ENCODE data around the gene LONP2.

- TF ChIP-seq, protein P1, sequence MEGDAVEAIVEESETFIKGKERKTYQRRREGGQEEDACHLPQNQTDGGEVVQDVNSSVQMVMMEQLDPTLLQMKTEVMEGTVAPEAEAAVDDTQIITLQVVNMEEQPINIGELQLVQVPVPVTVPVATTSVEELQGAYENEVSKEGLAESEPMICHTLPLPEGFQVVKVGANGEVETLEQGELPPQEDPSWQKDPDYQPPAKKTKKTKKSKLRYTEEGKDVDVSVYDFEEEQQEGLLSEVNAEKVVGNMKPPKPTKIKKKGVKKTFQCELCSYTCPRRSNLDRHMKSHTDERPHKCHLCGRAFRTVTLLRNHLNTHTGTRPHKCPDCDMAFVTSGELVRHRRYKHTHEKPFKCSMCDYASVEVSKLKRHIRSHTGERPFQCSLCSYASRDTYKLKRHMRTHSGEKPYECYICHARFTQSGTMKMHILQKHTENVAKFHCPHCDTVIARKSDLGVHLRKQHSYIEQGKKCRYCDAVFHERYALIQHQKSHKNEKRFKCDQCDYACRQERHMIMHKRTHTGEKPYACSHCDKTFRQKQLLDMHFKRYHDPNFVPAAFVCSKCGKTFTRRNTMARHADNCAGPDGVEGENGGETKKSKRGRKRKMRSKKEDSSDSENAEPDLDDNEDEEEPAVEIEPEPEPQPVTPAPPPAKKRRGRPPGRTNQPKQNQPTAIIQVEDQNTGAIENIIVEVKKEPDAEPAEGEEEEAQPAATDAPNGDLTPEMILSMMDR (IDR thresholded peaks at IDR 0.05), result no peak
- no peak for TF ChIP-seq RFX5 (IDR thresholded peaks at IDR 0.05)
- TF ChIP-seq RAD21 (conservative IDR thresholded peaks at IDR 0.05 in 1 of 2, IDR thresholded peaks at IDR 0.05 in 1 of 2), result no peak
- no peak for TF ChIP-seq HOXA7 (CRISPR knock-in tag; IDR thresholded peaks at IDR 0.05)
- no peak for TF ChIP-seq HES2 (IDR thresholded peaks at IDR 0.05)
- no peak for TF ChIP-seq EP300 (IDR thresholded peaks at IDR 0.05)
Measured at GRCh38 chr16:48354877-48355855, 111.1 kb downstream of the LONP2 start.
